Right atrium auricular region (tissue), 2 donors: ENCODE data around the gene CCND2. TPM values are rescaled to one million over a fixed set of nuclear protein-coding genes. Genes with fewer than 3 reads are reported as not detected.

Experiments
- DNase-seq: peaks from one replicate; pipeline ENCODE4 v3.0.0-alpha.2; 2019; ENCODE audit warnings: low spot score
- H3K27ac ChIP-seq, 2 donors: fragments of 200-600 bp; sonication (generic); 1 replicate in 1 of 2; 2 replicates in 1 of 2; pipeline ENCODE4 v1.5.1; 2016 to 2019
- H3K27me3 ChIP-seq, 2 donors: fragments of 200-600 bp; sonication (generic); one replicate each; pipeline versions ENCODE4 v1.5.1 to v1.6.0; 2017 to 2019
- H3K36me3 ChIP-seq: fragments of 200-600 bp; sonication (generic); one replicate; pipeline ENCODE4 v1.5.1; 2016
- H3K4me1 ChIP-seq, 2 donors: fragments of 200-600 bp; sonication (generic); one replicate each; pipeline versions ENCODE4 v1.5.1 to v1.6.0; 2017 to 2019
- H3K4me3 ChIP-seq, 2 donors: fragments of 200-600 bp; sonication (generic); 1 replicate in 1 of 2; 2 replicates in 1 of 2; pipeline ENCODE4 v1.5.1; 2017 to 2019; ENCODE audit warnings: mild to moderate bottlenecking in 1 of 2, moderate library complexity in 1 of 2
- H3K9me3 ChIP-seq, 2 donors: fragments of 200-600 bp; sonication (generic); one replicate each; pipeline ENCODE4 v1.5.1; 2019
- total RNA-seq, 2 donors: library from RNA; depleted of rRNA; stranded (reverse); fragments of >200 nt; gene quantifications; one replicate each; pipeline ENCODE4 v1.1.0, GENCODE V29; 2016
- TF ChIP-seq, protein P1 (sequence below), 2 donors: fragments of 200-600 bp; sonication (generic); IDR thresholded peaks; one replicate each; pipeline ENCODE4 v1.5.1; 2019; ENCODE audit warnings: antibody characterized with exemption in 2 of 2

The CCND2 gene
- total RNA-seq, 2 donors from 2014 or later = 151 to 165 TPM

DNA sequence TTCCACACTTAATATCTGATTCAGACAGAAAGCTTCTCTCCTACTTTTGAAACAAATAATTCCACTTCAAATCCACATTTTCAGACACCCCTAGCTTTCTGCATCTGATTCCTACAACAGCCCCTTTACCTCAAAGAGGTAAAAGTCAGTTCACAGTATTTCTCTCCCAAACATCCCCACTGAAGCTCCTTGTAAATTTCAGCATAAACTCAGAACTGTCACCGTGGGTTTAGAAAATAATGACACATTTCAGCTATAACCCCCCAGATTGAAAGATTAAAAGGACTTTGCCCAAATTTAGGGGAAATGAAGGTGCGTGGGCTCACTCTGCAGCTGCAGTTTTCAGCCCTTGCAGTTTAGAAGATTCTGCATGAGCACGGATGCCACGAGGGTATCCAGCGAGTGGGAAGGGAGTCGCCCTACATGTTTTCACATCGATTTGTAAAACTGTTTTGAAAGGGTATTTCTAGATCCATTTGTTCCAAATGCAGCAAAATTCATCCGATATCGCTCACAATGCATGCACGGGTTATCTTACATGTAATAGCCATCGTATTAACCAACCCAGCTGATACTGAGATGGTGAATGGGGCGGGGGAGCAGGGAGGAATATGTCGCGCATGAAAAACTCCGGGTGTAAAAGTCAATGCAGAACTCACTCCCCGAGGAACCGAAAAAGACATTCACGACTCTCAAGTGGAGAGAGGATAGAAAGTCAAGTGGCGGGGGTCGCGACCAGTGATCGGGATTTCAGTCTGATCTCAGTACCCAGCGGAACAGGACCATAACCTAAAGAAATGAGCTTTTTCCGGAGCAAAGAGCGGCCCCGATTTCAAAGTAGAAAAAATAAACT, 5.0 kb upstream of the CCND2 start:
- peak overlapping the region; percentile 84 to 89 for H3K4me3 ChIP-seq
- TF ChIP-seq, protein P1, sequence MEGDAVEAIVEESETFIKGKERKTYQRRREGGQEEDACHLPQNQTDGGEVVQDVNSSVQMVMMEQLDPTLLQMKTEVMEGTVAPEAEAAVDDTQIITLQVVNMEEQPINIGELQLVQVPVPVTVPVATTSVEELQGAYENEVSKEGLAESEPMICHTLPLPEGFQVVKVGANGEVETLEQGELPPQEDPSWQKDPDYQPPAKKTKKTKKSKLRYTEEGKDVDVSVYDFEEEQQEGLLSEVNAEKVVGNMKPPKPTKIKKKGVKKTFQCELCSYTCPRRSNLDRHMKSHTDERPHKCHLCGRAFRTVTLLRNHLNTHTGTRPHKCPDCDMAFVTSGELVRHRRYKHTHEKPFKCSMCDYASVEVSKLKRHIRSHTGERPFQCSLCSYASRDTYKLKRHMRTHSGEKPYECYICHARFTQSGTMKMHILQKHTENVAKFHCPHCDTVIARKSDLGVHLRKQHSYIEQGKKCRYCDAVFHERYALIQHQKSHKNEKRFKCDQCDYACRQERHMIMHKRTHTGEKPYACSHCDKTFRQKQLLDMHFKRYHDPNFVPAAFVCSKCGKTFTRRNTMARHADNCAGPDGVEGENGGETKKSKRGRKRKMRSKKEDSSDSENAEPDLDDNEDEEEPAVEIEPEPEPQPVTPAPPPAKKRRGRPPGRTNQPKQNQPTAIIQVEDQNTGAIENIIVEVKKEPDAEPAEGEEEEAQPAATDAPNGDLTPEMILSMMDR (IDR thresholded peaks at IDR 0.05) = no peak
- H3K27me3 ChIP-seq = no peaks in the 10 kb centered on the region
- no peaks in the 10 kb centered on the region for H3K36me3 ChIP-seq
- peak overlapping the region; percentile 96 to 97 for H3K27ac ChIP-seq
- H3K4me1 ChIP-seq = peaks cover 0 to 38% of the 10 kb centered on the region in 2 donors
- H3K9me3 ChIP-seq = no peaks in the 10 kb centered on the region
- DNase-seq = no peak

DNA sequence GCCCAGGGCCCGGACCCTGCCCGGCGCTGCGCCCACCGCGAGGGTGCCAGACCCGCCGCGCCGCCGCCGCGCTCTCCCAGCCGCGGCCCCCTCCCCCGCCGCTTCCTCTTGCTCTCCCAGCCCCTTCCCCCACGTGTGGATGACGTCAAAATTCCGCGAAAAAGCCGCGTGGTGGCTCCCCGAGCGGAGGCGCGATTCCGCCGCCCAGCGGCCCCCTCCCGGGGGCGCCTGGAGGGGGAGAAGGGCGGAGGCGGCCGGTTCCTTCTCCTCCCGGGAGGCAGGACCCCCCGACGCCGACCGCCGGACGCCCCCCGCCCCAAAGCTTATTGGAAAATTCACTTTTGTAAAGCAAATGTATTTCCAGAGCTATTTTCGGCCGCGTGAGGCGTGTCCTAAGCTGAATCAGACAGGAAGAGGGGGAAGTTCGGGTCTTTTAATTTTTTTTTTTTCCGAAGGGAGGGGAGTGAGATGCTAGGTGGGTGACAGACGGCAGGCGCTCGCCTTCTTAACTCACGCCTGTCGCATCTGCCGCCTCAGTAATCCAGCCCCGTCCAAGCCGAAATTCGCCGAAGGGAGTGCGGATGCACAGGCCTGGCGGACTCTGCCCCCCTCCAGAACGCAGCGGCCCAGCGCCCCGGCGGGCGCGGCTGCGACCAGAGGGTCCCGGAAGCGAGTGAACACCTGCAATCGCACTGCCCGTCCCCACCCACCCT, 4.1 kb upstream of the CCND2 start:
- TF ChIP-seq, protein P1 (IDR thresholded peaks at IDR 0.05) = peak in 1 of 2 donors; percentile 64

DNA sequence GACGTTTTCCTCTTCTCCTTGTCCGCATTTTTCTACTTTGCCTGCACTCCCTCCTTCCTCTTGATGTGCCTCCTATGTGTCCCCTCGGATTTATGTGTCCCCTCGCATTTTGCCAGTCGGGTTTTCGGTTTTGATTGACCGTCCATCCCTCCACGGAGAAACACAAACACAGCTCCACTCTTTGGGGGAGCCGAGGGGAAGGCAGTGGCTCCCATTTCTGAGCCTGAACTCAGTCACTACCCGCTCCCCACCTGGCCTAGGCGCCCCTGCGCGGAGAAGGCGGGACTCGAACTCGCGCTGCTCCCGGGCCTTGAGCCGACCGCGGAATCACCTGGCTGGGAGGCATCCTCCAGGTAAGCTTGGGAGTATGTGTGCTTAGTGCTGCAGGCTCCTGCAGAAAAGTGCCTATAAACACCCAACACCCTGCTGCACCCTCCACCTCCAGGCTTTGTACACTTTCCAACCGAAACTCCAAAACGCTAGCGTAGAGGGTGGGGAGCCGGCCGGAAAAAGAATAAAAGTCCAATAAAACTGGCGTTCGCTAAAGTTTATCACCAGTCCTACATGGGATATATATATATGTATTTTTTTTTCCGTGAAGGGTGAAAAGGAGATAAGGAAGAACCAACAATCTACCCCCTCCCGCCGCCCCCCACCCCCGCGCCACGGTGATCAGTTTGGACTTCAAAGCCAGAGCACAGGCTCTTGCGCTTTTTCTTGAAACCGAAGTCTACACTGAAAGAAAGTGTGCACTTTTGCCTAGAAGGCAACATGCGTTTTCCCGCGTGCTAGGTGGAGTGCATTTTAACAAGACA, 3.3 kb upstream of the CCND2 start:
- no peaks in the 10 kb centered on the region for H3K9me3 ChIP-seq
- peaks cover 0 to 38% of the 10 kb centered on the region in 2 donors for H3K4me1 ChIP-seq
- TF ChIP-seq, protein P1 (IDR thresholded peaks at IDR 0.05) = no peak
- peak overlapping the region; percentile 84 to 89 for H3K4me3 ChIP-seq
- H3K27ac ChIP-seq = peak overlapping the region; percentile 96 to 97
- no peaks in the 10 kb centered on the region for H3K27me3 ChIP-seq
- H3K36me3 ChIP-seq = no peaks in the 10 kb centered on the region
- DNase-seq = no peak

More for the DNA sequence above, 4.1 kb upstream of the CCND2 start:
- H3K27ac ChIP-seq = peak overlapping the region; percentile 96 to 97
- H3K36me3 ChIP-seq = no peaks in the 10 kb centered on the region
- H3K4me1 ChIP-seq = peaks cover 0 to 38% of the 10 kb centered on the region in 2 donors
- peak; percentile 81 for DNase-seq
- no peaks in the 10 kb centered on the region for H3K9me3 ChIP-seq
- no peaks in the 10 kb centered on the region for H3K27me3 ChIP-seq
- H3K4me3 ChIP-seq = peak overlapping the region; percentile 84 to 89

- no peaks in the 10 kb centered on the region for H3K27me3 ChIP-seq
- TF ChIP-seq, protein P1 (IDR thresholded peaks at IDR 0.05) = no peak
- DNase-seq = peak; percentile 69
- H3K36me3 ChIP-seq = peaks cover 3% of the 10 kb centered on the region
- H3K9me3 ChIP-seq = no peaks in the 10 kb centered on the region
- peak overlapping the region; percentile 96 to 97 for H3K27ac ChIP-seq
- peaks cover 0 to 45% of the 10 kb centered on the region in 2 donors for H3K4me1 ChIP-seq
- peak overlapping the region; percentile 84 to 89 for H3K4me3 ChIP-seq
These were observed 2.5 kb upstream of the CCND2 start for GRCh38 chr12:4270831-4271716.
